HFFc6 (cell line): ENCODE measurements around the gene LRRC63. TPM values are rescaled to one million over a fixed set of nuclear protein-coding genes. Genes with fewer than 3 reads are reported as not detected.

Experiments
- DNase-seq: peaks from one replicate; pipeline ENCODE4 v3.0.0-alpha.2; 2018
- H3K27ac Mint-ChIP-seq: 2 replicates; pipeline ENCODE4 v1.8.0; 2020; ENCODE audit warnings: mild to moderate bottlenecking, mixed read lengths
- H3K27me3 Mint-ChIP-seq: 2 replicates; pipeline ENCODE4 v1.8.0; 2021; ENCODE audit warnings: mild to moderate bottlenecking, moderate library complexity, mixed read lengths; ENCODE audit not compliant: insufficient read depth
- H3K36me3 Mint-ChIP-seq: 2 replicates; pipeline ENCODE4 v1.8.0; 2021; ENCODE audit warnings: low read depth, mixed read lengths
- H3K4me1 Mint-ChIP-seq: 2 replicates; pipeline ENCODE4 v1.8.0; 2020; ENCODE audit warnings: low read depth, mixed read lengths
- H3K4me3 Mint-ChIP-seq: 2 replicates; pipeline ENCODE4 v1.8.0; 2020; ENCODE audit warnings: mild to moderate bottlenecking, moderate library complexity, mixed read lengths
- H3K9me3 Mint-ChIP-seq: 2 replicates; pipeline ENCODE4 v1.8.0; 2020; ENCODE audit warnings: mild to moderate bottlenecking, mixed read lengths
- total RNA-seq, 6 experiments: library from RNA; stranded (reverse); fragmentation: NEBNext Ultra II Directional; extraction: Animal tissue kit (Norgen Biotek cat#: 25700); gene quantifications; 2 replicates in 1 of 6; 3 replicates in 5 of 6; pipeline ENCODE4 v1.2.3, GENCODE V29; 2021
- TF ChIP-seq, protein P1 (sequence below): fragments of 200-600 bp; sonication (generic); IDR thresholded peaks from 2 replicates; pipeline ENCODE4 v1.5.0; 2021; ENCODE audit warnings: antibody characterized with exemption, mild to moderate bottlenecking

The LRRC63 gene
- total RNA-seq, 6 experiments from 2014 or later: not detected

DNA sequence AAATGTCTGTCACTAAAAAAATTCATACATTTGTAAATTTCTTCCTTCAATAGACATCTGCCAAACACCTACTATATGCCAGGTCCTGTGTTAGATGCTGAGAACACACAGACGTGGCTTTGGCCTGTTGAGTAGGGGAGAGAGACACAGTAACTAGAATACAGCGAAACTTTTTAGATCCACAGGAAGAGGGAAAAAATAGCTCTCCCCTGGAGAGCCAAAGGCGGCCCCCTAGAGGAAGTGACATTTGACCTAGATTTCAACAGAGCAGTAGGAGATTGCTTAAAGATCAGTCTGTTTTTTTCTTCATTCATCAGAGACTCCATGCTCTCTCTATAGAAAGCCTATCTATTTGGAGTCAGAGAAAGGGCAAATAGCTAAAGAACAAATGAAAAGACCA, 41.0 kb upstream of the LRRC63 start:
- Mint-ChIP-seq H3K36me3 (no peaks in the 10 kb centered on the region), H3K9me3 (no peaks in the 10 kb centered on the region), H3K4me3 (no peak overlapping the region), H3K27me3 (peaks cover 10% of the 10 kb centered on the region), H3K4me1 (no peaks in the 10 kb centered on the region), H3K27ac (no peak overlapping the region)
- TF ChIP-seq, protein P1, sequence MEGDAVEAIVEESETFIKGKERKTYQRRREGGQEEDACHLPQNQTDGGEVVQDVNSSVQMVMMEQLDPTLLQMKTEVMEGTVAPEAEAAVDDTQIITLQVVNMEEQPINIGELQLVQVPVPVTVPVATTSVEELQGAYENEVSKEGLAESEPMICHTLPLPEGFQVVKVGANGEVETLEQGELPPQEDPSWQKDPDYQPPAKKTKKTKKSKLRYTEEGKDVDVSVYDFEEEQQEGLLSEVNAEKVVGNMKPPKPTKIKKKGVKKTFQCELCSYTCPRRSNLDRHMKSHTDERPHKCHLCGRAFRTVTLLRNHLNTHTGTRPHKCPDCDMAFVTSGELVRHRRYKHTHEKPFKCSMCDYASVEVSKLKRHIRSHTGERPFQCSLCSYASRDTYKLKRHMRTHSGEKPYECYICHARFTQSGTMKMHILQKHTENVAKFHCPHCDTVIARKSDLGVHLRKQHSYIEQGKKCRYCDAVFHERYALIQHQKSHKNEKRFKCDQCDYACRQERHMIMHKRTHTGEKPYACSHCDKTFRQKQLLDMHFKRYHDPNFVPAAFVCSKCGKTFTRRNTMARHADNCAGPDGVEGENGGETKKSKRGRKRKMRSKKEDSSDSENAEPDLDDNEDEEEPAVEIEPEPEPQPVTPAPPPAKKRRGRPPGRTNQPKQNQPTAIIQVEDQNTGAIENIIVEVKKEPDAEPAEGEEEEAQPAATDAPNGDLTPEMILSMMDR: no peak
- DNase-seq: no peak

DNA sequence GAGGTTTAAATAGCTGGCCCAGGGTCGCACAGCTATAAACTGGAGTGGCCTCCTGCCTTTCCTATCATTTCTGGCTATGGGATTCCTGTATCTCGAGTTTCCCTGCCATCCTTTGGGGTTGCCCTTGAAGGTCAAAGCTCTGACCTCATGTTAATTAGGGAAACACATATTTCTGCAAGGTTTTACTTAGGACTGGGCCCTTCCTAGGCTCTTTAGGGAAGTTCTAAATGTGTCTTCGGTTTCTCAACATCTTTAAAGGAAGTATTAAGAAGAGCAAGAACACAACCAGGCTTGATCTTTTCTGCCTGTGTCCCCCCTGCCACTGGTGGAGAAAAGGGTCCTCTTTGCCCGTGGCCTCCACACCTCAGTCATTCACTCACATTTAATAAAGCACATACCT, 40.5 kb upstream of the LRRC63 start:
- Mint-ChIP-seq H3K4me3 (no peak overlapping the region), H3K36me3 (no peaks in the 10 kb centered on the region), H3K27ac (no peak overlapping the region), H3K27me3 (peaks cover 10% of the 10 kb centered on the region), H3K9me3 (no peaks in the 10 kb centered on the region), H3K4me1 (no peaks in the 10 kb centered on the region)
- TF ChIP-seq, protein P1: no peak
- DNase-seq: no peak

DNA sequence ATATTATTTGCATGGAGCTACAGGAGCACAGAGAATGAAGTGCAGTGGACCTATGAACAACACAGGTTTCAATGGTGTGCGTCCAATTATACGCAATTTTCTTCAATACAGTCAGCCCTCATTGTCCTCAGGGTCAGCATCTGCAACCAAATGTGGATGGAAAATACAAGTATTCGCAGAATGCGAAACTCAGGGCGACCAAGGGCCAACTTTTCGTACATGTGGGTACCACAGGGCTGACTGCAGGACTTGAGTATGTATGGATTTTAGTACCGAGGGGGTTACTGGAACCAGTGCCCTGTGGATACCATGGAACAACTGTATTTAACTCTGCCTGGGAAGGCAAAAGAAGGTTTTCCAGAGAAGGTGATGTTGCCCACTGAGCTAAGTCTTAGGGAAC, 40.0 kb upstream of the LRRC63 start:
- no peaks in the 10 kb centered on the region for H3K9me3 Mint-ChIP-seq
- no peaks in the 10 kb centered on the region for H3K36me3 Mint-ChIP-seq

DNA sequence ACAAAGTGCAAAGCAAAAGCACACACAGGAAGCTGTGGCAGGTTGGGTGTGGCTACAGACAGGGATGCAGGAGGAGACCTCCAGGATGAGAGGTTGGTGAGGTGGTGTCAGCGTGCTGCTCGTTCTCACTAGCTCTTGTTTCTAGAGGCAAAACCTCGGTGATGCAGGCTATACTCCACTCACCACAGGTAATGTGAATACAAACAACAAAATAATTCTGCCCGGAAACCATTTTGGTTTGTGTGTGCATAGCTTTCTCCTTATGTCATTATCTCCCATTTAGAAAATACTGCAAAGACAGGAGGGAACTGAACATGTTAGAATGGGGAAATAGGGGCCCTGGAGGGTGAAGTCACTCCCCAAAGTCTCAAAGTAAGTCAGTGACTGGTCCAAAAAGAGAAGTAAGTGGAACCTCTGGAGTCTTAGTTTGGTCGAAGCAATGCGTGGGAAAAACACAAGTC, 39.2 kb upstream of the LRRC63 start:
- Mint-ChIP-seq H3K9me3 (no peaks in the 10 kb centered on the region), H3K36me3 (no peaks in the 10 kb centered on the region), H3K27me3 (peaks cover 10% of the 10 kb centered on the region), H3K27ac (no peak overlapping the region), H3K4me3 (no peak overlapping the region), H3K4me1 (no peaks in the 10 kb centered on the region)
- TF ChIP-seq, protein P1: no peak
- no peak for DNase-seq

More for the DNA sequence above, 40.0 kb upstream of the LRRC63 start:
- DNase-seq: no peak
- H3K27me3 Mint-ChIP-seq: peaks cover 10% of the 10 kb centered on the region
- no peaks in the 10 kb centered on the region for H3K4me1 Mint-ChIP-seq
- H3K27ac Mint-ChIP-seq: no peak overlapping the region
- TF ChIP-seq, protein P1: no peak
- H3K4me3 Mint-ChIP-seq: no peak overlapping the region

DNA sequence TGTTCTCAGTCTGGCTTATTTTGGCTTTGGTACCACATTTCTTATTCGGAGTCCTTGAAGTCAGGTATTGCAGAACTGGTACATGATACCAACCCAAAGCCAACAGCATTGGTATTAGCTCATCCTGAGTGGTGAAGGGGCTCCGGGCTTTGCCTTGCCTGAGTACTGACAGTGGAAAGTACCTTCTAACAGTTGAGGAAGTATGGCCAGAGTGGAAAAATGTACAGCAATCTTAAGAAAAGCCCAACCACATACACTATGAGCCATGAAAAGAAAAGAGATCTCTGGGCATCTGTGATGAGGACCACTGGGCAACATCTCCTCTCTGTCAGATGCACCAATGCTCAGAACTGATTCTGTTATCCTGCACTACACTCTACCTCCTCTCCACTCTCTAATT, 38.1 kb upstream of the LRRC63 start:
- TF ChIP-seq, protein P1: no peak
- Mint-ChIP-seq H3K36me3 (no peaks in the 10 kb centered on the region), H3K27ac (no peak overlapping the region), H3K4me3 (no peak overlapping the region), H3K9me3 (no peaks in the 10 kb centered on the region), H3K4me1 (no peaks in the 10 kb centered on the region), H3K27me3 (peaks cover 12% of the 10 kb centered on the region)
- no peak for DNase-seq

DNA sequence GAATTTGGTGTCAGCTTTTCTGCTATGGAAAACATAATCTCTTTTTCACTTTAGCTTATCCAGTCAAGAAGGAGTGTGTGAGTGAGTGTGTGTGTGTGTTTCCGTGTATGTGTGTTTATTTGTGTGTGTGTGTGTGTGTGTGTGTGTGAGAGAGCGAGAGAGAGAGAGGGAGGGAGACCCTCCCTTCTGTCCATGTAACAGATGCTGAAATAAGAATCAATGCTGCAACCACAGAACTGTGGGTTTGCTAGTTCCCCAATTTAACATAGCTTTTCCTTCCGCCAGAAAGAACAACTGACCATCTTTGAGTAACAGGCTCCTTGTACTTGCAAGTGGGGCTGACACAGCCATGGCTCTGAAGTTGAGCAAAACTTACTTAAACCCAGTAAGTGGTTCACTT, 35.0 kb upstream of the LRRC63 start:
- no peak for DNase-seq
- TF ChIP-seq, protein P1: no peak
- Mint-ChIP-seq H3K36me3 (no peaks in the 10 kb centered on the region), H3K27ac (no peak overlapping the region), H3K4me1 (no peaks in the 10 kb centered on the region), H3K4me3 (no peak overlapping the region), H3K9me3 (no peaks in the 10 kb centered on the region), H3K27me3 (peaks cover 12% of the 10 kb centered on the region)
